HEK293T (cell line): ENCODE data around the gene E2F2.

ENCODE experiments used
- BHLHE40 ChIP-seq: fragments of 450-650 bp; IDR thresholded peaks from 2 replicates; pipeline ENCODE4 v1.6.1; 2016; ENCODE audit warnings: mild to moderate bottlenecking, moderate library complexity, borderline replicate concordance
- ELF4 ChIP-seq: fragments of 450-650 bp; IDR thresholded peaks from 2 replicates; pipeline ENCODE4 v1.6.1; 2017; ENCODE audit warnings: antibody characterized with exemption
- FOXK2 ChIP-seq: fragments of 450-650 bp; IDR thresholded peaks from 2 replicates; pipeline ENCODE4 v1.6.1; 2016; ENCODE audit warnings: mild to moderate bottlenecking
- FOXM1 ChIP-seq: fragments of 450-650 bp; IDR thresholded peaks from 2 replicates; pipeline ENCODE4 v1.6.1; 2017; ENCODE audit warnings: mild to moderate bottlenecking, borderline replicate concordance
- HDGF ChIP-seq: fragments of 450-650 bp; IDR thresholded peaks from 2 replicates; pipeline ENCODE4 v1.6.1; 2017; ENCODE audit warnings: antibody characterized with exemption, borderline replicate concordance
- L3MBTL2 ChIP-seq: fragments of 450-650 bp; conservative IDR thresholded peaks from 2 replicates; pipeline ENCODE4 v1.6.1; 2016; ENCODE audit warnings: mild to moderate bottlenecking
- LEF1 ChIP-seq: fragments of 450-650 bp; IDR thresholded peaks from 2 replicates; pipeline ENCODE4 v1.6.1; 2017; ENCODE audit warnings: mild to moderate bottlenecking, borderline replicate concordance
- NFRKB ChIP-seq: fragments of 450-650 bp; IDR thresholded peaks from 2 replicates; pipeline ENCODE4 v1.6.1; 2016; ENCODE audit warnings: mild to moderate bottlenecking, moderate library complexity
- SP1 ChIP-seq: fragments of 450-650 bp; IDR thresholded peaks from 2 replicates; pipeline ENCODE4 v1.6.1; 2017
- TARDBP ChIP-seq: fragments of 450-650 bp; IDR thresholded peaks from 2 replicates; pipeline ENCODE4 v1.6.1; 2016
- ZNF384 ChIP-seq: fragments of 450-650 bp; IDR thresholded peaks from 2 replicates; pipeline ENCODE4 v1.6.1; 2016

GRCh38 chr1:23562137-23562876 lies 31.3 kb upstream of the E2F2 start:
- TF ChIP-seq SP1: no peak
- no peak for TF ChIP-seq HDGF
- TF ChIP-seq NFRKB: no peak
- no peak for TF ChIP-seq ZNF384
- TF ChIP-seq TARDBP: no peak
- no peak for TF ChIP-seq L3MBTL2
- TF ChIP-seq FOXM1: no peak
- TF ChIP-seq LEF1: no peak
- no peak for TF ChIP-seq FOXK2
- TF ChIP-seq BHLHE40: no peak
- TF ChIP-seq ELF4: no peak
